Measurements from ENCODE around the gene RAC3.

RAC3 gene

GRCh38 chr17:82053130-82053529 lies 21.7 kb downstream of the RAC3 start:
- Histone ChIP-seq H3K27me3 (ENCODE audit: low read length) (no peaks in the 10 kb centered on the region), H4K20me1 (ENCODE audit: low read depth, low read length) (no peaks in the 10 kb centered on the region), H3K9ac (ENCODE audit: low read length) (peak overlapping the region; percentile 71), H3K4me2 (ENCODE audit: low read depth, low read length, poor library complexity, severe bottlenecking) (peak overlapping the region; percentile 67), H3F3A (ENCODE audit: insufficient read depth) (no peaks in the 10 kb centered on the region), H2AFZ (ENCODE audit: low read depth, low read length, severe bottlenecking) (no peak overlapping the region), H3K4me3 (ENCODE audit: insufficient read depth, low read length, poor library complexity, severe bottlenecking) (no peak overlapping the region), H3K36me3 (ENCODE audit: low read length) (no peaks in the 10 kb centered on the region), H3K79me2 (ENCODE audit: insufficient read depth, low read length) (peaks cover 10% of the 10 kb centered on the region), H3K27ac (ENCODE audit: low read depth, low read length) (no peak overlapping the region), H3K9me3 (ENCODE audit: insufficient read depth, low read length) (no peaks in the 10 kb centered on the region), H3K9me2 (replicated peaks; ENCODE audit: insufficient read depth, low read length) (no peaks in the 10 kb centered on the region)
- no peak for TF ChIP-seq CTCF (IDR thresholded peaks at IDR 0.05; ENCODE audit: insufficient read depth, low read length, poor library complexity, severe bottlenecking)
- no peak for TF ChIP-seq EZH2phosphoT487 (conservative IDR thresholded peaks at IDR 0.05; ENCODE audit: low read length)

GRCh38 chr17:82053556-82054263 lies 22.2 kb downstream of the RAC3 start:
- H3K9ac ChIP-seq (ENCODE audit: low read length) = no peak overlapping the region
- no peaks in the 10 kb centered on the region for H3F3A ChIP-seq (ENCODE audit: insufficient read depth)
- H3K36me3 ChIP-seq (ENCODE audit: low read length) = no peaks in the 10 kb centered on the region
- peaks cover 10% of the 10 kb centered on the region for H3K79me2 ChIP-seq (ENCODE audit: insufficient read depth, low read length)
- H3K4me2 ChIP-seq (ENCODE audit: low read depth, low read length, poor library complexity, severe bottlenecking) = no peak overlapping the region
- no peaks in the 10 kb centered on the region for H4K20me1 ChIP-seq (ENCODE audit: low read depth, low read length)
- TF ChIP-seq CTCF (IDR thresholded peaks at IDR 0.05; ENCODE audit: insufficient read depth, low read length, poor library complexity, severe bottlenecking) = no peak
- TF ChIP-seq EZH2phosphoT487 (conservative IDR thresholded peaks at IDR 0.05; ENCODE audit: low read length) = no peak
- no peak overlapping the region for H2AFZ ChIP-seq (ENCODE audit: low read depth, low read length, severe bottlenecking)
- no peak overlapping the region for H3K27ac ChIP-seq (ENCODE audit: low read depth, low read length)
- H3K27me3 ChIP-seq (ENCODE audit: low read length) = no peaks in the 10 kb centered on the region
- no peak overlapping the region for H3K4me3 ChIP-seq (ENCODE audit: insufficient read depth, low read length, poor library complexity, severe bottlenecking)
- no peaks in the 10 kb centered on the region for H3K9me2 ChIP-seq (replicated peaks; ENCODE audit: insufficient read depth, low read length)
- H3K9me3 ChIP-seq (ENCODE audit: insufficient read depth, low read length) = no peaks in the 10 kb centered on the region

GRCh38 chr17:82054351-82055022 lies 23.0 kb downstream of the RAC3 start:
- H3K27me3 ChIP-seq (ENCODE audit: low read length) = no peaks in the 10 kb centered on the region
- H3K9me2 ChIP-seq (replicated peaks; ENCODE audit: insufficient read depth, low read length) = no peaks in the 10 kb centered on the region
- H4K20me1 ChIP-seq (ENCODE audit: low read depth, low read length) = no peaks in the 10 kb centered on the region
- H3K36me3 ChIP-seq (ENCODE audit: low read length) = no peaks in the 10 kb centered on the region
- no peak overlapping the region for H3K4me2 ChIP-seq (ENCODE audit: low read depth, low read length, poor library complexity, severe bottlenecking)
- peaks cover 10% of the 10 kb centered on the region for H3K79me2 ChIP-seq (ENCODE audit: insufficient read depth, low read length)
- no peak overlapping the region for H3K9ac ChIP-seq (ENCODE audit: low read length)
- no peaks in the 10 kb centered on the region for H3K9me3 ChIP-seq (ENCODE audit: insufficient read depth, low read length)
- no peak for TF ChIP-seq CTCF (IDR thresholded peaks at IDR 0.05; ENCODE audit: insufficient read depth, low read length, poor library complexity, severe bottlenecking)
- TF ChIP-seq EZH2phosphoT487 (conservative IDR thresholded peaks at IDR 0.05; ENCODE audit: low read length) = no peak
- H3F3A ChIP-seq (ENCODE audit: insufficient read depth) = no peaks in the 10 kb centered on the region
- no peak overlapping the region for H3K27ac ChIP-seq (ENCODE audit: low read depth, low read length)
- no peak overlapping the region for H3K4me3 ChIP-seq (ENCODE audit: insufficient read depth, low read length, poor library complexity, severe bottlenecking)
- no peak overlapping the region for H2AFZ ChIP-seq (ENCODE audit: low read depth, low read length, severe bottlenecking)
